ENCODE results near the gene OXCT2.
"Not testable (repeated sequence)": the region's sequence is repeated elsewhere in the genome, so short reads cannot be mapped to it uniquely, and the experiment has no call there.

Gene OXCT2

GRCh38 chr1:39771022-39771532 lies at the start of gene OXCT2:
TSS of gene OXCT2 (minus strand) at chr1:39771348. CDS start at chr1:39771255, 93 bp downstream.
- not testable (repeated sequence) for DNase-seq (ENCODE audit: low read depth in 2 of 2)

GRCh38 chr1:39819091-39819812 lies 48.1 kb upstream of the OXCT2 start:
- DNase-seq (ENCODE audit: low read depth in 2 of 2), result no peak

GRCh38 chr1:39818482-39818881 lies 47.3 kb upstream of the OXCT2 start:
- DNase-seq (ENCODE audit: low read depth in 2 of 2), result no peak

- DNase-seq (ENCODE audit: low read depth in 2 of 2), result peak in 1 of 2 donors; percentile 21
Observed at GRCh38 chr1:39817091-39817932, 46.2 kb upstream of the OXCT2 start.

- peak in 1 of 2 donors; percentile 18 for DNase-seq (ENCODE audit: low read depth in 2 of 2)
Observed at GRCh38 chr1:39816415-39817090, 45.4 kb upstream of the OXCT2 start.

GRCh38 chr1:39812913-39813312 lies 41.8 kb upstream of the OXCT2 start:
- no peak for DNase-seq (ENCODE audit: low read depth in 2 of 2)

- DNase-seq (ENCODE audit: low read depth in 2 of 2), result no peak
Observed at GRCh38 chr1:39808784-39809517, 37.8 kb upstream of the OXCT2 start.

GRCh38 chr1:39805385-39805784 lies 34.2 kb upstream of the OXCT2 start:
- DNase-seq (ENCODE audit: low read depth in 2 of 2), result no peak

GRCh38 chr1:39802496-39803260 lies 31.5 kb upstream of the OXCT2 start:
- no peak for DNase-seq (ENCODE audit: low read depth in 2 of 2)

GRCh38 chr1:39800471-39800835 lies 29.3 kb upstream of the OXCT2 start:
- no peak for DNase-seq (ENCODE audit: low read depth in 2 of 2)

GRCh38 chr1:39799770-39800470 lies 28.8 kb upstream of the OXCT2 start:
- DNase-seq (ENCODE audit: low read depth in 2 of 2), result peak; percentile 55 to 58

GRCh38 chr1:39798859-39799769 lies 28.0 kb upstream of the OXCT2 start:
- DNase-seq (ENCODE audit: low read depth in 2 of 2), result peak; percentile 64 to 77

- DNase-seq (ENCODE audit: low read depth in 2 of 2), result no peak
Observed at GRCh38 chr1:39795651-39796050, 24.5 kb upstream of the OXCT2 start.

- no peak for DNase-seq (ENCODE audit: low read depth in 2 of 2)
Observed at GRCh38 chr1:39791838-39792237, 20.7 kb upstream of the OXCT2 start.

- no peak for DNase-seq (ENCODE audit: low read depth in 2 of 2)
Observed at GRCh38 chr1:39789571-39790110, 18.5 kb upstream of the OXCT2 start.

GRCh38 chr1:39788758-39789570 lies 17.8 kb upstream of the OXCT2 start, which contains the start of gene BMP8B:
TSS of gene BMP8B (minus strand) at chr1:39788865. CDS start at chr1:39788485, 380 bp downstream.
- no peak for DNase-seq (ENCODE audit: low read depth in 2 of 2)

- no peak for DNase-seq (ENCODE audit: low read depth in 2 of 2)
Observed at GRCh38 chr1:39788426-39788757, 17.2 kb upstream of the OXCT2 start.

GRCh38 chr1:39787964-39788363 lies 16.8 kb upstream of the OXCT2 start:
- DNase-seq (ENCODE audit: low read depth in 2 of 2), result not testable (repeated sequence)
